Measurements from ENCODE around the gene SYVN1. TPM values are rescaled to one million over a fixed set of nuclear protein-coding genes. Genes with fewer than 3 reads are reported as not detected.
"Not testable (repeated sequence)": the region's sequence is repeated elsewhere in the genome, so short reads cannot be mapped to it uniquely, and the experiment has no call there.

Gene SYVN1
- total RNA-seq, 2 experiments from 2014 or later = 24.5 to 26.2 TPM

GRCh38 chr11:65121865-65122696 lies 12.2 kb downstream of the SYVN1 start, which contains the start of the genes FAU and MRPL49:
Gene FAU, minus strand, starts transcription at chr11:65122134. Its CDS starts 321 bp downstream, at chr11:65121813.
Gene MRPL49, plus strand, starts transcription at chr11:65122321. Its CDS starts 26 bp downstream, at chr11:65122347.
- peak within 1 kb of the TSS; percentile 99 for H3K27ac Mint-ChIP-seq
- CTCF ChIA-PET = interaction anchor here (0.6 to 5.7 kb wide), 15 partner anchors 9 to 278 kb away, joined by 3 to 72 read pairs (median 4); partner anchors contain the start of genes ARL2, CDC42BPG and TM7SF2
- peaks cover 57% of the 10 kb centered on the region for H3K36me3 Mint-ChIP-seq
- H3K9me3 Mint-ChIP-seq = no peaks in the 10 kb centered on the region
- intact Hi-C loops (cut with micrococcal nuclease) = loop anchor here (1.0 kb wide), 2 partner anchors 12 to 38 kb away; partner anchors contain the start of genes CDCA5, SYVN1 and ZFPL1
- H3K4me1 Mint-ChIP-seq (ENCODE audit: low read depth) = peaks cover 48% of the 10 kb centered on the region
- peak within 1 kb of the TSS; percentile 100 for H3K4me3 Mint-ChIP-seq
- no peaks in the 10 kb centered on the region for H3K27me3 Mint-ChIP-seq
- DNase-seq = peak; percentile 99
- POLR2A ChIA-PET = interaction anchor here (0.5 to 2.8 kb wide), 18 partner anchors 9 to 385 kb away, joined by 3 to 32 read pairs (median 4); partner anchors contain the start of genes ARL2, CAPN1, CDCA5 and POLA2

GRCh38 chr11:65121447-65121864 lies 12.9 kb downstream of the SYVN1 start:
- intact Hi-C loops (cut with micrococcal nuclease) = no loop called here
- DNase-seq = peak; percentile 54
- ChIA-PET POLR2A (interaction anchor here (0.5 to 2.8 kb wide), 15 partner anchors 9 to 386 kb away, joined by 3 to 32 read pairs (median 5); partner anchors contain the start of genes ARL2, CAPN1, CDCA5 and POLA2), CTCF (interaction anchor here (0.9 to 5.7 kb wide), 13 partner anchors 10 to 277 kb away, joined by 3 to 72 read pairs (median 4); partner anchors contain the start of genes ARL2, CDC42BPG and TM7SF2)
- Mint-ChIP-seq H3K9me3 (no peaks in the 10 kb centered on the region), H3K36me3 (peaks cover 55% of the 10 kb centered on the region), H3K4me1 (ENCODE audit: low read depth) (peaks cover 51% of the 10 kb centered on the region), H3K27ac (peak overlapping the region; percentile 99), H3K27me3 (no peaks in the 10 kb centered on the region), H3K4me3 (peak overlapping the region; percentile 100)

- Mint-ChIP-seq H3K27me3 (no peaks in the 10 kb centered on the region), H3K9me3 (no peaks in the 10 kb centered on the region), H3K4me3 (peak overlapping the region; percentile 100), H3K36me3 (peaks cover 50% of the 10 kb centered on the region), H3K27ac (peak overlapping the region; percentile 99), H3K4me1 (ENCODE audit: low read depth) (peaks cover 56% of the 10 kb centered on the region)
- POLR2A ChIA-PET = interaction anchor here (1.7 to 2.8 kb wide), 3 partner anchors 8 to 106 kb away, joined by 6 to 32 read pairs (median 19); partner anchors contain the start of genes ARL2, SYVN1 and TM7SF2
- CTCF ChIA-PET = interaction anchor here (1.7 to 5.7 kb wide), 4 partner anchors 10 to 273 kb away, joined by 4 to 72 read pairs (median 5); partner anchors contain the start of genes ARL2 and TM7SF2
- intact Hi-C loops (cut with micrococcal nuclease) = no loop called here
- no peak for DNase-seq
These were observed 13.5 kb downstream of the SYVN1 start for GRCh38 chr11:65120831-65121230.

GRCh38 chr11:65119670-65119995 lies 14.7 kb downstream of the SYVN1 start:
- intact Hi-C loops (cut with micrococcal nuclease) = loop anchor here (10.0 kb wide), 2 partner anchors 375 to 875 kb away; partner anchors contain the start of genes FKBP2, PPP1R14B and RASGRP2
- DNase-seq = no peak
- H3K4me1 Mint-ChIP-seq (ENCODE audit: low read depth) = peaks cover 64% of the 10 kb centered on the region
- H3K27ac Mint-ChIP-seq = no peak overlapping the region
- H3K4me3 Mint-ChIP-seq = no peak overlapping the region
- ChIA-PET CTCF (interaction anchor here (0.6 to 5.7 kb wide), 3 partner anchors 9 to 807 kb away, joined by 3 to 72 read pairs (median 3); partner anchors contain the start of gene TM7SF2), POLR2A (no interaction called here)
- no peaks in the 10 kb centered on the region for H3K27me3 Mint-ChIP-seq
- H3K36me3 Mint-ChIP-seq = peaks cover 44% of the 10 kb centered on the region
- no peaks in the 10 kb centered on the region for H3K9me3 Mint-ChIP-seq

GRCh38 chr11:65118891-65119669 lies 15.2 kb downstream of the SYVN1 start:
- DNase-seq, H3K9me3 Mint-ChIP-seq, H3K27ac Mint-ChIP-seq, H3K4me3 Mint-ChIP-seq, H3K27me3 Mint-ChIP-seq: not testable (repeated sequence)
- peaks cover 42% of the 10 kb centered on the region for H3K36me3 Mint-ChIP-seq
- peaks cover 60% of the 10 kb centered on the region for H3K4me1 Mint-ChIP-seq (ENCODE audit: low read depth)
- POLR2A ChIA-PET = interaction anchor here (1.8 to 2.6 kb wide), 3 partner anchors 12 to 63 kb away, joined by 6 to 10 read pairs (median 7); partner anchors contain the start of gene CAPN1
- intact Hi-C loops (cut with micrococcal nuclease) = loop anchor here (10.0 kb wide), 2 partner anchors 374 to 874 kb away; partner anchors contain the start of genes FKBP2, PPP1R14B and RASGRP2
- CTCF ChIA-PET = interaction anchor here (0.6 to 5.7 kb wide), 8 partner anchors 9 to 808 kb away, joined by 3 to 72 read pairs (median 4); partner anchors contain the start of genes ARL2 and TM7SF2

- no peaks in the 10 kb centered on the region for H3K27me3 Mint-ChIP-seq
- intact Hi-C loops (cut with micrococcal nuclease) = loop anchor here (10.0 kb wide), 2 partner anchors 373 to 873 kb away; partner anchors contain the start of genes FKBP2, PPP1R14B and RASGRP2
These were observed 16.1 kb downstream of the SYVN1 start for GRCh38 chr11:65118097-65118837.

GRCh38 chr11:65117206-65118096 lies 16.9 kb downstream of the SYVN1 start, which contains the start of gene ZNHIT2:
Gene ZNHIT2, minus strand, starts transcription at chr11:65117701. Its CDS starts 48 bp downstream, at chr11:65117653.
- intact Hi-C loops (cut with micrococcal nuclease) = loop anchor here (1.0 to 10.0 kb wide), 9 partner anchors 17 to 873 kb away; partner anchors contain the start of genes CDCA5, FKBP2, PPP1R14B and RASGRP2
- Mint-ChIP-seq H3K4me1 (ENCODE audit: low read depth) (peaks cover 68% of the 10 kb centered on the region), H3K9me3 (no peaks in the 10 kb centered on the region), H3K36me3 (peaks cover 42% of the 10 kb centered on the region), H3K27me3 (no peaks in the 10 kb centered on the region), H3K4me3 (peak within 1 kb of the TSS; percentile 86), H3K27ac (peak within 1 kb of the TSS; percentile 95)
- peak; percentile 100 for DNase-seq
- POLR2A ChIA-PET = interaction anchor here (0.7 to 2.7 kb wide), 11 partner anchors 9 to 339 kb away, joined by 3 to 15 read pairs (median 5); partner anchors contain the start of genes ARL2, CAPN1, POLA2 and SF1
- CTCF ChIA-PET = interaction anchor here (0.6 to 5.7 kb wide), 20 partner anchors 7 to 536 kb away, joined by 3 to 72 read pairs (median 4); partner anchors contain the start of genes ARL2, SNX15, SYVN1 and TM7SF2

More at GRCh38 chr11:65118097-65118837, 16.1 kb downstream of the SYVN1 start:
- H3K4me1 Mint-ChIP-seq (ENCODE audit: low read depth) = peaks cover 66% of the 10 kb centered on the region
- peaks cover 42% of the 10 kb centered on the region for H3K36me3 Mint-ChIP-seq
- ChIA-PET CTCF (interaction anchor here (0.6 to 5.7 kb wide), 12 partner anchors 8 to 270 kb away, joined by 3 to 72 read pairs (median 4); partner anchors contain the start of genes ARL2, SYVN1 and TM7SF2), POLR2A (interaction anchor here (1.0 to 2.7 kb wide), 7 partner anchors 10 to 333 kb away, joined by 4 to 15 read pairs (median 6); partner anchors contain the start of genes CAPN1, POLA2 and VPS51)
- H3K9me3 Mint-ChIP-seq = no peaks in the 10 kb centered on the region
- H3K27ac Mint-ChIP-seq = peak overlapping the region; percentile 89
- peak overlapping the region; percentile 86 for H3K4me3 Mint-ChIP-seq
- no peak for DNase-seq

- DNase-seq = peak; percentile 84
- ChIA-PET CTCF (interaction anchor here (0.6 to 2.8 kb wide), 9 partner anchors 13 to 537 kb away, joined by 3 to 16 read pairs (median 4); partner anchors contain the start of genes ARL2, SYVN1 and VPS51), POLR2A (interaction anchor here (0.6 to 2.7 kb wide), 8 partner anchors 15 to 898 kb away, joined by 3 to 15 read pairs (median 6); partner anchors contain the start of genes ARL2, POLA2, SF1 and SYVN1)
- Mint-ChIP-seq H3K27me3 (no peaks in the 10 kb centered on the region), H3K36me3 (peaks cover 36% of the 10 kb centered on the region), H3K9me3 (no peaks in the 10 kb centered on the region), H3K4me1 (ENCODE audit: low read depth) (peaks cover 68% of the 10 kb centered on the region), H3K4me3 (peak overlapping the region; percentile 86), H3K27ac (peak overlapping the region; percentile 95)
- intact Hi-C loops (cut with micrococcal nuclease) = loop anchor here (1.0 to 10.0 kb wide), 9 partner anchors 18 to 872 kb away; partner anchors contain the start of genes CDCA5, FKBP2, PPP1R14B and RASGRP2
These were observed 17.7 kb downstream of the SYVN1 start for GRCh38 chr11:65116370-65117205.
